CD4-positive, CD25-positive, alpha-beta regulatory T cell (primary cell): ENCODE measurements around the gene GATA2. TPM values are rescaled to one million over a fixed set of nuclear protein-coding genes. Genes with fewer than 3 reads are reported as not detected.

Experiments
- ATAC-seq, 2 donors: fragments of 150-1000 bp; cut with Tn5 transposase; one replicate each; pipeline ENCODE4 v1.10.0; 2021; ENCODE audit warnings: low read depth in 2 of 2, moderate number of reproducible peaks in 2 of 2, moderate library complexity in 1 of 2
- DNase-seq, 3 donors: peaks; one replicate each; pipeline versions ENCODE4 v3.0.0 to v3.0.0-alpha.2; 2012 to 2022; ENCODE audit warnings: mixed read lengths in 1 of 3
- H3K27ac ChIP-seq: one replicate; pipeline ENCODE4 v1.7.0; 2013; ENCODE audit warnings: mild to moderate bottlenecking, low read length; ENCODE audit not compliant: insufficient read depth, poor library complexity, severe bottlenecking
- H3K27me3 ChIP-seq: one replicate; pipeline ENCODE4 v1.7.0; 2013; ENCODE audit warnings: low read length; ENCODE audit not compliant: control insufficient read depth, insufficient read depth
- H3K36me3 ChIP-seq: one replicate; pipeline ENCODE4 v1.7.0; 2013; ENCODE audit warnings: mild to moderate bottlenecking, low read length, moderate library complexity; ENCODE audit not compliant: control insufficient read depth, insufficient read depth
- H3K4me1 ChIP-seq: 2 replicates; pipeline ENCODE4 v1.7.0; 2013; ENCODE audit warnings: mild to moderate bottlenecking, low read length; ENCODE audit not compliant: insufficient read depth, control insufficient read depth, poor library complexity, severe bottlenecking
- H3K4me3 ChIP-seq: one replicate; pipeline ENCODE4 v1.7.0; 2013; ENCODE audit warnings: low read depth, mild to moderate bottlenecking, low read length, moderate library complexity
- H3K9me3 ChIP-seq, 2 experiments: 1 replicate in 1 of 2; 2 replicates in 1 of 2; pipeline ENCODE4 v1.7.0; 2013; ENCODE audit warnings: low read length in 2 of 2, mild to moderate bottlenecking in 1 of 2, moderate library complexity in 1 of 2; ENCODE audit not compliant: control insufficient read depth in 2 of 2
- H3K27ac Mint-ChIP-seq, 3 donors: one replicate each; pipeline ENCODE4 v1.8.0; 2020 to 2022; ENCODE audit warnings: mild to moderate bottlenecking in 3 of 3, mixed read lengths in 3 of 3, moderate library complexity in 2 of 3
- H3K27me3 Mint-ChIP-seq: one replicate; pipeline ENCODE4 v1.8.0; 2022; ENCODE audit warnings: mild to moderate bottlenecking, mixed read lengths
- H3K36me3 Mint-ChIP-seq: one replicate; pipeline ENCODE4 v1.8.0; 2020; ENCODE audit warnings: mixed read lengths
- H3K4me1 Mint-ChIP-seq, 4 donors: one replicate each; pipeline ENCODE4 v1.8.0; 2020 to 2022; ENCODE audit warnings: mixed read lengths in 4 of 4, mild to moderate bottlenecking in 1 of 4
- H3K4me3 Mint-ChIP-seq, 4 donors: one replicate each; pipeline ENCODE4 v1.8.0; 2020 to 2022; ENCODE audit warnings: mild to moderate bottlenecking in 4 of 4, mixed read lengths in 4 of 4, moderate library complexity in 3 of 4
- H3K9me3 Mint-ChIP-seq, 7 donors: one replicate each; pipeline ENCODE4 v1.8.0; 2020 to 2022; ENCODE audit warnings: mixed read lengths in 7 of 7, mild to moderate bottlenecking in 3 of 7, moderate library complexity in 2 of 7
- polyA plus RNA-seq, 4 donors: library from polyadenylated mRNA; unstranded; fragments of 300-500 nt; fragmentation: Illumina TruSeq; gene quantifications; one replicate each; pipeline ENCODE4 v1.2.3, GENCODE V29; 2021
- total RNA-seq: library from RNA; stranded (reverse); gene quantifications from one replicate; pipeline ENCODE4 v1.2.3, GENCODE V29; 2022

The GATA2 gene
- total and polyA plus RNA-seq, 5 donors from 2014 or later: 6.2 TPM; not detected in 4

DNA sequence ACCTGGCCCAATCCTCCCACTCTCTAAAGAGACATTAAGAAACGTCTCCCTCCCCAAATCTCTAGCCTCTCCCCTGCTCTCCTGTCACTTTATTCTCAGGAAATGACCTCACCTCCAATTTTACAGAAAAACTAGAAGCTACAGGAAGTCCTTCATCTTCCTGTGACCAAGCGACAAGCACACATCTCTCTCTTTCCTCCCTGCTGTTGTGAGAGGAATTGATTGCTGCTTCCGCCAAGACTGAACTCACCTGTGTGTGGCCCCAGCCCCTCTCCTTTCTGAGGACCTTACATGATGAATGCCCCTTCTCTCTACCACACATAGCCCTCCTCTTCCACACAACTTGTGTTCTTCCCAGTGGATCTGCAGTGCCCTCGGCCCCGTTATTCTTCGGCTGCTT lies 44.5 kb downstream of the GATA2 start:
- DNase-seq: peak in 2 of 3 donors; percentile 59 to 82
- H3K27ac ChIP-seq: peak overlapping the region; percentile 14
- H3K4me3 Mint-ChIP-seq: peak overlapping the region in 3 of 4 donors; percentile 64 to 82 (median 79)

DNA sequence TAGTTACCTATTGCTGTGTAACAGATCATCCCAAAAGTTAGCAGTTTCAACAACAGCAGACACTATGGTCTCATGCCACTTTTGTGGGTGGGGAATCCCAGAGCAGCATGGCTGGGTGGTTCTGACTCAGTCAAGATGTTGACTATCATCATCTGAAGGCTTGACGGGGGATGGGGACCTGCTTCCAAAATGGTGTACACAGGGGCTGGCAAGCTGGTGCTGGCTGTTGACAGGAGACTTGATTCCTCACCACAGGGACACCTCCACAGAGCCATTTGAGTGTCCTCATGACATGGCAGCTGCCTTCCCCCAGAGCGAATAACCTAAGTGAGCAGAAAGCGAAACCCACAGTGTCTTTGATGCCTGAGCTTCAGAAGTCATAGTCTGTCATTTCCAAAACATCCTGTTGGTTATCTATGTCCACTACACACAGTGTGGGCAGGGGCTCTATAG lies 45.4 kb downstream of the GATA2 start:
- peaks cover 5 to 37% (median 9%) of the 10 kb centered on the region in 4 donors for H3K4me1 Mint-ChIP-seq
- H3K27ac Mint-ChIP-seq: peak overlapping the region in 2 of 3 donors; percentile 44 to 59
- peak overlapping the region in 2 of 4 donors; percentile 15 to 23 for H3K4me3 Mint-ChIP-seq
- H3K27me3 ChIP-seq: no peaks in the 10 kb centered on the region
- H3K27me3 Mint-ChIP-seq: no peaks in the 10 kb centered on the region
- peaks cover 5 to 29% (median 8%) of the 10 kb centered on the region in 7 donors for H3K9me3 Mint-ChIP-seq
- H3K4me3 ChIP-seq: no peak overlapping the region
- peaks cover 14% of the 10 kb centered on the region for H3K36me3 Mint-ChIP-seq
- no peak overlapping the region for H3K27ac ChIP-seq
- H3K9me3 ChIP-seq: no peaks in the 10 kb centered on the region
- no peaks in the 10 kb centered on the region for H3K36me3 ChIP-seq
- DNase-seq (peak in 2 of 3 donors; percentile 9 to 70), ATAC-seq (no peak)
- H3K4me1 ChIP-seq: peaks cover 13% of the 10 kb centered on the region

More for the DNA sequence above, 44.5 kb downstream of the GATA2 start:
- peaks cover 5 to 37% (median 9%) of the 10 kb centered on the region in 4 donors for H3K4me1 Mint-ChIP-seq
- no peaks in the 10 kb centered on the region for H3K27me3 Mint-ChIP-seq
- Histone ChIP-seq H3K36me3 (no peaks in the 10 kb centered on the region), H3K4me1 (peaks cover 13% of the 10 kb centered on the region), H3K9me3 (no peaks in the 10 kb centered on the region), H3K27me3 (no peaks in the 10 kb centered on the region), H3K4me3 (no peak overlapping the region)
- H3K9me3 Mint-ChIP-seq: peaks cover 5 to 29% (median 8%) of the 10 kb centered on the region in 7 donors
- peak; percentile 79 to 80 for ATAC-seq
- H3K27ac Mint-ChIP-seq: peak overlapping the region; percentile 93 to 96 (median 94)
- peaks cover 14% of the 10 kb centered on the region for H3K36me3 Mint-ChIP-seq

DNA sequence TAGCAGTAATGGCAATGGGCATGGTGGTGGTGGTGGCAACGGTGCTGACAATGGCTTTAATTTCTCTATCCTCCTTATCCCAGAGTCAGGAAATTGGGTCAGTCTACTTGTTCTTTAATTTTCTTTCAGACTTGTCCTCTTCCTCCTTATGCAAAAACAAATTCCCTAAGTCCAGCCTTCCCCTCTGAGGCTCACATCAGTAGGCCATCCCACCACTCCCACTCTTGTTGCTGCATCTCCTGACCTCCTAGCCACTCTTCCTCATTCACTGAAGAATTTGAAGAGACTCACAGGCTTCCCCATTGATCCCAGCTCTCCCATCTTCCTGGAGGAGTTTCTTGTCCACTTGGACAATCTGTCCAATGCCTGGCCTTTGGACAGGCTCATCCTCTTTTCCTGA lies 46.2 kb downstream of the GATA2 start:
- Histone ChIP-seq H3K27me3 (no peaks in the 10 kb centered on the region), H3K4me3 (no peak overlapping the region), H3K9me3 (no peaks in the 10 kb centered on the region), H3K27ac (no peak overlapping the region), H3K36me3 (no peaks in the 10 kb centered on the region), H3K4me1 (peaks cover 13% of the 10 kb centered on the region)
- DNase-seq (no peak), ATAC-seq (no peak)
- Mint-ChIP-seq H3K27ac (peak overlapping the region; percentile 39 to 77 (median 59)), H3K9me3 (peaks cover 5 to 29% (median 8%) of the 10 kb centered on the region in 7 donors), H3K4me3 (no peak overlapping the region), H3K36me3 (peaks cover 14% of the 10 kb centered on the region), H3K4me1 (peaks cover 5 to 37% (median 9%) of the 10 kb centered on the region in 4 donors), H3K27me3 (no peaks in the 10 kb centered on the region)

DNA sequence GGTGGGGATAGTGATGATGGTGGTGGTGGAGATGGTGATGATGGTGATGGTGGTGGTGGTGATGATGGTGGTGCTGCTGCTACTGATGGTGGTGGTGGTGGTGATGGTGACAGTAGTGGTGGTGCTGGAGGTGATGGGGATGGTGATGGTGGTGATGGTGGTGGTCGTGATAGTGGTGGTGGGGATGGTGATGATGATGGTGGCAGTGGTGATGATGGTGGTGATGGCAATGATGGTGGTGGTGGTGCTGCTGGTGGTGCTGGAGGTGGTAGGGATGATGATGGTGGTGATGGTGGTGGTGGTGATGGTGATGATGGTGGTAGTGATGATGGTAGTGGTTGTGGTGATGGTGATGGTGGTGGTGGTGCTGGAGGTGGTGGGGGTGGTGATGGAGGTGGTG lies 47.6 kb downstream of the GATA2 start:
- Histone ChIP-seq H3K36me3 (no peaks in the 10 kb centered on the region), H3K9me3 (no peaks in the 10 kb centered on the region), H3K4me3 (no peak overlapping the region), H3K4me1 (peaks cover 13% of the 10 kb centered on the region), H3K27me3 (no peaks in the 10 kb centered on the region), H3K27ac (no peak overlapping the region)
- DNase-seq: no peak
- no peaks in the 10 kb centered on the region for H3K27me3 Mint-ChIP-seq
- no peak overlapping the region for H3K4me3 Mint-ChIP-seq
- no peak for ATAC-seq
- H3K36me3 Mint-ChIP-seq: peaks cover 10% of the 10 kb centered on the region
- H3K4me1 Mint-ChIP-seq: peaks cover 5 to 37% (median 9%) of the 10 kb centered on the region in 4 donors
- peaks cover 3 to 28% (median 8%) of the 10 kb centered on the region in 7 donors for H3K9me3 Mint-ChIP-seq
- H3K27ac Mint-ChIP-seq: no peak overlapping the region

DNA sequence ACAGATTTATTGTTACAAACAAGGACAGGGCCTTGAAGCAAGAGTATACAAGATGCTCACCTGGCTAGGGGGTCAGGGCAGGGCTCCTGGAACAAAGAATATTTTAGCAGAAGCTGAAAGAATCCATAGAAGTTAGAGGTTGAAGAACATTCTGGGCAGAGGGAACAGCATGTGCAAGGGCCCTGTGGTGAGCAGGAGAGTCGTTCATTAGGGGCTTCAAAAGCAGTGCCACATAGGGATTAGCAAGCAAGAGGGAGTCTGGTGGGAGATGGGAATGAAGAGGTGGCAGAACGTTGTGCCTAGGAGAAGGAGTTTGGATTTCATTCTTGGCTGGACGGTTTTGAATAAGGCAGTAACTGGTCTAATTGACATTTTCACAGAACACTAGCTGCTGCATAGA lies 49.2 kb downstream of the GATA2 start:
- Mint-ChIP-seq H3K4me3 (no peak overlapping the region), H3K9me3 (peaks cover 2 to 20% (median 8%) of the 10 kb centered on the region in 7 donors), H3K27ac (peak overlapping the region in 2 of 3 donors; percentile 3 to 38), H3K36me3 (peaks cover 9% of the 10 kb centered on the region), H3K4me1 (peaks cover 5 to 27% (median 6%) of the 10 kb centered on the region in 4 donors), H3K27me3 (peaks cover 12% of the 10 kb centered on the region)
- Histone ChIP-seq H3K4me1 (peaks cover 11% of the 10 kb centered on the region), H3K9me3 (no peaks in the 10 kb centered on the region), H3K27ac (no peak overlapping the region), H3K27me3 (no peaks in the 10 kb centered on the region), H3K36me3 (no peaks in the 10 kb centered on the region), H3K4me3 (no peak overlapping the region)
- no peak for DNase-seq
- no peak for ATAC-seq

DNA sequence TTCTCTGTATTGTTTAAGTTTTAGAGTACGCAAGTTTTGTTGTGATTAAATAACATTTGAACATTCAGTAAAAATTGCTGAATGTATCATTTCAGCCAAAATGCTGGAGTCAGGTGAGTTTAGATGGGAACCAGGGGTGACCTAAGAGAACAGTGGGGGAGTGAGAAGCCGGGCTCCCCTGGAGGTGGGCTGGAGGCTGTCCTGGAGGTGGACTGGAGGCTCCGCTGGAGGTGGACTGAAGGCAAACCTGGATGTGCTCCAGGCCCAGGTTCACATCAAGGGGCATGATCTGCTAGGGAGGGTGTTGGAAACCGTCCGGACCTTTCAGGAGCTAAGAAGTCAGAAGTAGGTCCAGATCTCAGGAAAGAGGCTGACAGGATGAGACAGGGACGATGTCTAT lies 50.1 kb downstream of the GATA2 start:
- peaks cover 0 to 20% (median 0%) of the 10 kb centered on the region in 4 donors for H3K4me1 Mint-ChIP-seq
- H3K27me3 ChIP-seq: no peaks in the 10 kb centered on the region
- peaks cover 13% of the 10 kb centered on the region for H3K27me3 Mint-ChIP-seq
- H3K9me3 Mint-ChIP-seq: peaks cover 0 to 14% (median 3%) of the 10 kb centered on the region in 7 donors
- peaks cover 9% of the 10 kb centered on the region for H3K4me1 ChIP-seq
- no peaks in the 10 kb centered on the region for H3K36me3 ChIP-seq
- H3K4me3 Mint-ChIP-seq: no peak overlapping the region
- DNase-seq: no peak
- no peak for ATAC-seq
- H3K36me3 Mint-ChIP-seq: peaks cover 3% of the 10 kb centered on the region
- no peak overlapping the region for H3K4me3 ChIP-seq
- no peaks in the 10 kb centered on the region for H3K9me3 ChIP-seq
- no peak overlapping the region for H3K27ac Mint-ChIP-seq
- H3K27ac ChIP-seq: no peak overlapping the region

DNA sequence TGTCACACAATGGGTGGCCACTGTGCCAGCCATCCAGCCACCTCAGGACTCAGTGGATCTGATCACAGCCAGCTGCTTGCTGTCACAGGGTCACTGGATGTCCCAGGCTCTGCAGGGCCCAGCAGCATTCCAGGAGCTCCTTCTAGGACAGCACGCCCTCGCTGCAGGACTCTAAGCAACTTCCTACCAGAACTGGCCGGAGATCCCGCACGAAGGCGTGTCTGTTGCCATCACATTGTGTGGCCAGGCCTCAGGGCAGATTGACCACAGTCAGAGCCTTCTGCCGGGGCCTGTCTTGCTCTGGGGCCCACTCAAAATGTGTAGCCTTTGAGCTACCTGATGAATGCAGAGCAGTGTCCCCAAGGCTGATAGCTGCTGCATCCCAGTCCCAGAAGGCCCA lies 50.9 kb downstream of the GATA2 start:
- no peaks in the 10 kb centered on the region for H3K9me3 ChIP-seq
- no peak overlapping the region for H3K4me3 ChIP-seq
- no peak overlapping the region for H3K27ac Mint-ChIP-seq
- H3K27me3 ChIP-seq: no peaks in the 10 kb centered on the region
- peaks cover 0 to 11% (median 0%) of the 10 kb centered on the region in 4 donors for H3K4me1 Mint-ChIP-seq
- H3K27ac ChIP-seq: no peak overlapping the region
- peaks cover 0 to 10% (median 3%) of the 10 kb centered on the region in 7 donors for H3K9me3 Mint-ChIP-seq
- no peak for DNase-seq
- no peak for ATAC-seq
- no peaks in the 10 kb centered on the region for H3K36me3 ChIP-seq
- H3K27me3 Mint-ChIP-seq: peaks cover 13% of the 10 kb centered on the region
- H3K4me1 ChIP-seq: no peaks in the 10 kb centered on the region
- H3K4me3 Mint-ChIP-seq: no peak overlapping the region
- no peaks in the 10 kb centered on the region for H3K36me3 Mint-ChIP-seq

DNA sequence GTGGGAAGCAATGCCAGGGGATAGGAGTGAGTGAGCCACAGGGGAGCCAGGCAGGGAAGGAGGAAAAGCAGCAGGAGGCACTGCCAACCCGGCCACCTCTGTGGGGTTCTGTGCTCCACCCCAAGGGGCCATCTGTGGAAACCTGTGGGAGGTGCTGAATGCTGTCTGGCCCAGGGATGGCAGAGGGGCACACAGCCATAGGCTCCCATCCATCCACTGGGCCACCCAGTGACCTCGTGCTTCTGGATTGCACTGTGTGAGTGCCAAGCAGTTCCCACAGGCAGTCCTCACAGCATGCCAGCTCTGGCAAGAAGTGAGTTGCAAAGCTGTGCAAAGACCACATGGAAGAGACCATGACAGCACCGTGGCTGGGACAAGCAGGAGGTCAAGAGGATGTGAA lies 53.8 kb downstream of the GATA2 start:
- peaks cover 0 to 2% (median 0%) of the 10 kb centered on the region in 7 donors for H3K9me3 Mint-ChIP-seq
- DNase-seq (no peak), ATAC-seq (no peak)
- H3K4me3 Mint-ChIP-seq: no peak overlapping the region
- H3K27ac Mint-ChIP-seq: no peak overlapping the region
- Histone ChIP-seq H3K27me3 (no peaks in the 10 kb centered on the region), H3K4me3 (no peak overlapping the region), H3K36me3 (no peaks in the 10 kb centered on the region), H3K27ac (no peak overlapping the region), H3K4me1 (no peaks in the 10 kb centered on the region), H3K9me3 (no peaks in the 10 kb centered on the region)
- H3K36me3 Mint-ChIP-seq: no peaks in the 10 kb centered on the region
- H3K4me1 Mint-ChIP-seq: no peaks in the 10 kb centered on the region
- H3K27me3 Mint-ChIP-seq: peaks cover 33% of the 10 kb centered on the region
